CD4-positive, alpha-beta T cell (primary cell): ENCODE measurements around the gene LEKR1. TPM values are rescaled to one million over a fixed set of nuclear protein-coding genes. Genes with fewer than 3 reads are reported as not detected.

Experiments
- ATAC-seq: fragments of 200-7000 bp; cut with Tn5 transposase; one replicate; pipeline ENCODE4 v1.10.0; 2022; ENCODE audit warnings: mild to moderate bottlenecking; ENCODE audit not compliant: poor library complexity
- CTCF ChIA-PET: fragments of 350-600 bp; sonication (Branson Sonifier 250); formaldehyde crosslinking; loops from one replicate; lab custom pipeline; 2021; ENCODE audit warnings: antibody characterized with exemption, inconsistent platforms; lab: Charles Lee
- POLR2A ChIA-PET: fragments of 350-600 bp; sonication (Branson Sonifier 250); formaldehyde crosslinking; loops from one replicate; lab custom pipeline; 2021; ENCODE audit warnings: antibody characterized with exemption, inconsistent platforms; lab: Charles Lee
- DNase-seq, 14 experiments: peaks; one replicate each; pipeline ENCODE4 v3.0.0-alpha.2; 2013 to 2020; ENCODE audit warnings: mixed read lengths in 2 of 14
- H3K27ac ChIP-seq, 2 donors: one replicate each; pipeline versions ENCODE4 v1.5.1 to v1.7.0; 2013; ENCODE audit warnings: low read length in 2 of 2, low read depth in 1 of 2, mild to moderate bottlenecking in 1 of 2
- H3K27me3 ChIP-seq, 2 experiments: 1 replicate in 1 of 2; 2 replicates in 1 of 2; pipeline versions ENCODE4 v1.6.1 to v1.7.0; 2013; ENCODE audit warnings: low read length in 2 of 2, control low read depth in 1 of 2, mild to moderate bottlenecking in 1 of 2, moderate library complexity in 1 of 2; ENCODE audit not compliant: insufficient read depth in 2 of 2, control insufficient read depth in 1 of 2
- H3K36me3 ChIP-seq: one replicate; pipeline ENCODE4 v1.6.1; 2013; ENCODE audit warnings: low read length, control low read depth; ENCODE audit not compliant: insufficient read depth
- H3K4me1 ChIP-seq: one replicate; pipeline ENCODE4 v1.6.1; 2013; ENCODE audit warnings: low read length, control low read depth; ENCODE audit not compliant: insufficient read depth
- H3K4me3 ChIP-seq: one replicate; pipeline ENCODE4 v1.5.1; 2013; ENCODE audit warnings: mild to moderate bottlenecking, low read length, moderate library complexity
- H3K9me3 ChIP-seq, 2 experiments: 1 replicate in 1 of 2; 2 replicates in 1 of 2; pipeline versions ENCODE4 v1.6.1 to v1.7.0; 2013; ENCODE audit warnings: low read length in 2 of 2, mild to moderate bottlenecking in 2 of 2, control low read depth in 1 of 2, moderate library complexity in 1 of 2; ENCODE audit not compliant: control insufficient read depth in 1 of 2, insufficient read depth in 1 of 2
- H3K27ac Mint-ChIP-seq: one replicate; pipeline ENCODE4 v1.8.0; 2020; ENCODE audit warnings: mixed read lengths
- H3K27me3 Mint-ChIP-seq: one replicate; pipeline ENCODE4 v1.8.0; 2021; ENCODE audit warnings: mixed read lengths
- H3K36me3 Mint-ChIP-seq: one replicate; pipeline ENCODE4 v1.8.0; 2021; ENCODE audit warnings: low read depth, mixed read lengths
- H3K4me1 Mint-ChIP-seq: one replicate; pipeline ENCODE4 v1.8.0; 2021; ENCODE audit warnings: low read depth, mixed read lengths
- H3K4me3 Mint-ChIP-seq: one replicate; pipeline ENCODE4 v1.8.0; 2020; ENCODE audit warnings: mild to moderate bottlenecking, mixed read lengths
- H3K9me3 Mint-ChIP-seq: one replicate; pipeline ENCODE4 v1.8.0; 2020; ENCODE audit warnings: mixed read lengths
- intact Hi-C, 2 experiments: fragments of 100-400 bp; cut with DNase I in 1 of 2; cut with micrococcal nuclease in 1 of 2; formaldehyde crosslinking; loops; one replicate each; pipeline versions ENCODE4 v1.15.1 to v1.9.0; 2023 to 2025; cut with DNase I, micrococcal nuclease
- total RNA-seq, 174 experiments: library from RNA in 2 of 174; stranded (reverse) in 2 of 174; gene quantifications; one replicate each; pipeline ENCODE4 v1.2.3 and lab custom pipeline; 2021 to 2026
- TF ChIP-seq, protein P1 (sequence below): fragments of 200-600 bp; IDR thresholded peaks from one replicate; pipeline ENCODE4 v1.8.0; 2022; ENCODE audit warnings: antibody characterized with exemption, mild to moderate bottlenecking

The LEKR1 gene
- total RNA-seq, 2 experiments from 2014 or later = 0.77 to 1.0 TPM

GRCh38 chr3:157027861-157028745 lies 201.9 kb downstream of the LEKR1 start:
- no peak overlapping the region for H3K4me3 ChIP-seq
- H3K36me3 ChIP-seq = no peaks in the 10 kb centered on the region
- H3K27me3 ChIP-seq = peaks cover 0 to 9% of the 10 kb centered on the region in 2 experiments
- Mint-ChIP-seq H3K4me1 (no peaks in the 10 kb centered on the region), H3K27ac (no peak overlapping the region), H3K9me3 (no peaks in the 10 kb centered on the region), H3K36me3 (no peaks in the 10 kb centered on the region), H3K4me3 (no peak overlapping the region), H3K27me3 (peaks cover 40% of the 10 kb centered on the region)
- ATAC-seq = no peak
- no peak overlapping the region for H3K27ac ChIP-seq
- no peak for DNase-seq
- H3K9me3 ChIP-seq = no peaks in the 10 kb centered on the region
- ChIA-PET POLR2A (no interaction called here), CTCF (interaction anchor here (0.6 kb wide), 1 partner anchor 183 kb away, joined by 3 read pairs; no protein-coding TSS in a partner anchor)
- TF ChIP-seq, protein P1, sequence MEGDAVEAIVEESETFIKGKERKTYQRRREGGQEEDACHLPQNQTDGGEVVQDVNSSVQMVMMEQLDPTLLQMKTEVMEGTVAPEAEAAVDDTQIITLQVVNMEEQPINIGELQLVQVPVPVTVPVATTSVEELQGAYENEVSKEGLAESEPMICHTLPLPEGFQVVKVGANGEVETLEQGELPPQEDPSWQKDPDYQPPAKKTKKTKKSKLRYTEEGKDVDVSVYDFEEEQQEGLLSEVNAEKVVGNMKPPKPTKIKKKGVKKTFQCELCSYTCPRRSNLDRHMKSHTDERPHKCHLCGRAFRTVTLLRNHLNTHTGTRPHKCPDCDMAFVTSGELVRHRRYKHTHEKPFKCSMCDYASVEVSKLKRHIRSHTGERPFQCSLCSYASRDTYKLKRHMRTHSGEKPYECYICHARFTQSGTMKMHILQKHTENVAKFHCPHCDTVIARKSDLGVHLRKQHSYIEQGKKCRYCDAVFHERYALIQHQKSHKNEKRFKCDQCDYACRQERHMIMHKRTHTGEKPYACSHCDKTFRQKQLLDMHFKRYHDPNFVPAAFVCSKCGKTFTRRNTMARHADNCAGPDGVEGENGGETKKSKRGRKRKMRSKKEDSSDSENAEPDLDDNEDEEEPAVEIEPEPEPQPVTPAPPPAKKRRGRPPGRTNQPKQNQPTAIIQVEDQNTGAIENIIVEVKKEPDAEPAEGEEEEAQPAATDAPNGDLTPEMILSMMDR = no peak
- H3K4me1 ChIP-seq = no peaks in the 10 kb centered on the region
- intact Hi-C loops = no loop called here

- CTCF ChIA-PET = no interaction called here
- TF ChIP-seq, protein P1 = no peak
- Histone ChIP-seq H3K9me3 (no peaks in the 10 kb centered on the region), H3K27me3 (peaks cover 0 to 9% of the 10 kb centered on the region in 2 experiments), H3K27ac (no peak overlapping the region), H3K4me1 (no peaks in the 10 kb centered on the region), H3K36me3 (no peaks in the 10 kb centered on the region), H3K4me3 (no peak overlapping the region)
- Mint-ChIP-seq H3K4me1 (no peaks in the 10 kb centered on the region), H3K36me3 (no peaks in the 10 kb centered on the region), H3K27me3 (peaks cover 36% of the 10 kb centered on the region), H3K27ac (no peak overlapping the region), H3K9me3 (no peaks in the 10 kb centered on the region), H3K4me3 (no peak overlapping the region)
- ATAC-seq (no peak), DNase-seq (peak in 1 of 14 experiments; percentile 3)
- POLR2A ChIA-PET = no interaction called here
- intact Hi-C loops = no loop called here
These were observed 203.2 kb downstream of the LEKR1 start for GRCh38 chr3:157029365-157029790.

- no peak for DNase-seq
- Histone ChIP-seq H3K9me3 (no peaks in the 10 kb centered on the region), H3K4me3 (no peak overlapping the region), H3K4me1 (no peaks in the 10 kb centered on the region), H3K27me3 (peaks cover 0 to 9% of the 10 kb centered on the region in 2 experiments), H3K27ac (no peak overlapping the region), H3K36me3 (no peaks in the 10 kb centered on the region)
- ChIA-PET POLR2A (no interaction called here), CTCF (no interaction called here)
- H3K27me3 Mint-ChIP-seq = peaks cover 36% of the 10 kb centered on the region
- no peaks in the 10 kb centered on the region for H3K4me1 Mint-ChIP-seq
- TF ChIP-seq, protein P1 = no peak
- intact Hi-C loops = no loop called here
- no peak overlapping the region for H3K27ac Mint-ChIP-seq
- H3K36me3 Mint-ChIP-seq = no peaks in the 10 kb centered on the region
- no peaks in the 10 kb centered on the region for H3K9me3 Mint-ChIP-seq
- H3K4me3 Mint-ChIP-seq = no peak overlapping the region
- ATAC-seq = no peak
These were observed 204.6 kb downstream of the LEKR1 start for GRCh38 chr3:157030712-157031111.
